ENCODE data around the gene ABHD17B. TPM values are rescaled to one million over a fixed set of nuclear protein-coding genes. Genes with fewer than 3 reads are reported as not detected.

ABHD17B gene
- total RNA-seq, 6 experiments from 2014 or later = 8.4 to 13.1 (median 10.3) TPM

- WGBS (ENCODE audit: insufficient coverage, low coverage, low lambda C conversion rate, missing lambda C conversion rate) = 36% methylated on average over 1 of the region's 1 CpG
These were observed 80.1 kb downstream of the ABHD17B start for GRCh38 chr9:71830929-71831328.

GRCh38 chr9:71830153-71830552, 80.8 kb downstream of the ABHD17B start:
- Histone ChIP-seq H3K4me3 (no peak overlapping the region), H3K9me3 (no peaks in the 10 kb centered on the region), H3K36me3 (no peaks in the 10 kb centered on the region), H3K27ac (no peak overlapping the region), H3K4me1 (no peaks in the 10 kb centered on the region), H3K27me3 (no peaks in the 10 kb centered on the region)
- no peak for ATAC-seq
- intact Hi-C loops (cut with DNase I) = no loop called here
- TF ChIP-seq POLR2A (IDR thresholded peaks at IDR 0.05) (no peak), CTCF (IDR thresholded peaks at IDR 0.05) (no peak)
- 64% methylated on average over 3 of the region's 3 CpGs for WGBS (ENCODE audit: insufficient coverage, low coverage, low lambda C conversion rate, missing lambda C conversion rate)
- no peak for DNase-seq

More at GRCh38 chr9:71830929-71831328, 80.1 kb downstream of the ABHD17B start:
- Histone ChIP-seq H3K27ac (no peak overlapping the region), H3K4me1 (no peaks in the 10 kb centered on the region), H3K27me3 (no peaks in the 10 kb centered on the region), H3K9me3 (no peaks in the 10 kb centered on the region), H3K4me3 (no peak overlapping the region), H3K36me3 (no peaks in the 10 kb centered on the region)
- intact Hi-C loops (cut with DNase I) = no loop called here
- DNase-seq (no peak), ATAC-seq (no peak)
- TF ChIP-seq POLR2A (IDR thresholded peaks at IDR 0.05) = no peak
- TF ChIP-seq CTCF (IDR thresholded peaks at IDR 0.05) = no peak

- no peak for TF ChIP-seq POLR2A (IDR thresholded peaks at IDR 0.05)
- TF ChIP-seq CTCF (IDR thresholded peaks at IDR 0.05) = no peak
- no peaks in the 10 kb centered on the region for H3K9me3 ChIP-seq
- no peak overlapping the region for H3K27ac ChIP-seq
- no peak for ATAC-seq
- no peaks in the 10 kb centered on the region for H3K27me3 ChIP-seq
- no peak overlapping the region for H3K4me3 ChIP-seq
- WGBS (ENCODE audit: insufficient coverage, low coverage, low lambda C conversion rate, missing lambda C conversion rate) = 50% methylated on average over 2 of the region's 2 CpGs
- H3K4me1 ChIP-seq = no peaks in the 10 kb centered on the region
- DNase-seq = no peak
- intact Hi-C loops (cut with DNase I) = no loop called here
- H3K36me3 ChIP-seq = no peaks in the 10 kb centered on the region
These were observed 84.7 kb downstream of the ABHD17B start for GRCh38 chr9:71826279-71826678.

GRCh38 chr9:71824257-71824656, 86.7 kb downstream of the ABHD17B start:
- Histone ChIP-seq H3K36me3 (no peaks in the 10 kb centered on the region), H3K27me3 (no peaks in the 10 kb centered on the region), H3K9me3 (no peaks in the 10 kb centered on the region), H3K4me3 (no peak overlapping the region), H3K4me1 (no peaks in the 10 kb centered on the region), H3K27ac (no peak overlapping the region)
- TF ChIP-seq CTCF (IDR thresholded peaks at IDR 0.05) (no peak), POLR2A (IDR thresholded peaks at IDR 0.05) (no peak)
- WGBS (ENCODE audit: insufficient coverage, low coverage, low lambda C conversion rate, missing lambda C conversion rate) = 60% methylated on average over 4 of the region's 4 CpGs
- ATAC-seq (no peak), DNase-seq (no peak)
- intact Hi-C loops (cut with DNase I) = no loop called here

- Histone ChIP-seq H3K27me3 (no peaks in the 10 kb centered on the region), H3K4me1 (no peaks in the 10 kb centered on the region), H3K36me3 (no peaks in the 10 kb centered on the region), H3K27ac (no peak overlapping the region), H3K4me3 (no peak overlapping the region), H3K9me3 (no peaks in the 10 kb centered on the region)
- intact Hi-C loops (cut with DNase I) = no loop called here
- no peak for DNase-seq
- no peak for ATAC-seq
- no peak for TF ChIP-seq CTCF (IDR thresholded peaks at IDR 0.05)
- no peak for TF ChIP-seq POLR2A (IDR thresholded peaks at IDR 0.05)
These were observed 88.1 kb downstream of the ABHD17B start for GRCh38 chr9:71822935-71823334.

Measured in right lobe of liver (tissue), 6 donors.